ENCODE results near the gene ELK4. TPM values are rescaled to one million over a fixed set of nuclear protein-coding genes. Genes with fewer than 3 reads are reported as not detected.

The ELK4 gene
- total and polyA plus RNA-seq, 2 experiments from 2014 or later, result 5.1 to 19.7 TPM

DNA sequence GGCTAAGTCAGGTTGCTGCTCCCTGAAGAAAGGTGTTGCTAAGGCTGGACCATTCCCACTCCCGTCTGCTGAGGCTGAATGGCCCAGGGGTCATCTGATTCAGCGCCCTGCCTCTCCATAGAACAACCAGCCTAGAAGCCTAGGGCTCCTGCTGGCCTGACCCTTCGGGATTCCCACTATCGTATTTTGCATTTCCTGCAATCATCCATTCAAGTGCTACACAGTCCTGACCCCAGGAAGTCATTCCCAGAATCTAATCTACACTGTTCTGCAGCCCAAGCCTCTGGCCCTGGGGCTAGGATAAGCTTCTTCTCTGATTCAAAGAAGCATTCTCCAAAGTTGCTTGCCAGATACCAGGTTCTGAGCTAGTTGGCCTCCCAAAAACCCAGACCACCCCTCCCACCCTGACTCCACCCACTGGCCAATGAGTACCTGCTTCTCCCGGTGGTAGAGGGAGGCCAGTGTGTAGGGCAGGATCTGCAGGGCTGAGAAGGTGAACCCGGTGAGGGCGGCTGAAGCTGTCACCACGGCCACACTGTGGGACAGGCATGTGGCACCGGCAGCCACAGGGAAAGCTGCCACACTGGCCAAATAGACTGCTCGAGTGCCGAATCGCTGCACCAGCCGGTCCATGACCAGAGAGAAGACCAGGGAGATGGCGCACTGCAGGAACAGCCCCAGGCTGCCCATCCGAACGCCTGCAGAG, 29.8 kb upstream of the ELK4 start (continued):
- TF ChIP-seq, protein P1, sequence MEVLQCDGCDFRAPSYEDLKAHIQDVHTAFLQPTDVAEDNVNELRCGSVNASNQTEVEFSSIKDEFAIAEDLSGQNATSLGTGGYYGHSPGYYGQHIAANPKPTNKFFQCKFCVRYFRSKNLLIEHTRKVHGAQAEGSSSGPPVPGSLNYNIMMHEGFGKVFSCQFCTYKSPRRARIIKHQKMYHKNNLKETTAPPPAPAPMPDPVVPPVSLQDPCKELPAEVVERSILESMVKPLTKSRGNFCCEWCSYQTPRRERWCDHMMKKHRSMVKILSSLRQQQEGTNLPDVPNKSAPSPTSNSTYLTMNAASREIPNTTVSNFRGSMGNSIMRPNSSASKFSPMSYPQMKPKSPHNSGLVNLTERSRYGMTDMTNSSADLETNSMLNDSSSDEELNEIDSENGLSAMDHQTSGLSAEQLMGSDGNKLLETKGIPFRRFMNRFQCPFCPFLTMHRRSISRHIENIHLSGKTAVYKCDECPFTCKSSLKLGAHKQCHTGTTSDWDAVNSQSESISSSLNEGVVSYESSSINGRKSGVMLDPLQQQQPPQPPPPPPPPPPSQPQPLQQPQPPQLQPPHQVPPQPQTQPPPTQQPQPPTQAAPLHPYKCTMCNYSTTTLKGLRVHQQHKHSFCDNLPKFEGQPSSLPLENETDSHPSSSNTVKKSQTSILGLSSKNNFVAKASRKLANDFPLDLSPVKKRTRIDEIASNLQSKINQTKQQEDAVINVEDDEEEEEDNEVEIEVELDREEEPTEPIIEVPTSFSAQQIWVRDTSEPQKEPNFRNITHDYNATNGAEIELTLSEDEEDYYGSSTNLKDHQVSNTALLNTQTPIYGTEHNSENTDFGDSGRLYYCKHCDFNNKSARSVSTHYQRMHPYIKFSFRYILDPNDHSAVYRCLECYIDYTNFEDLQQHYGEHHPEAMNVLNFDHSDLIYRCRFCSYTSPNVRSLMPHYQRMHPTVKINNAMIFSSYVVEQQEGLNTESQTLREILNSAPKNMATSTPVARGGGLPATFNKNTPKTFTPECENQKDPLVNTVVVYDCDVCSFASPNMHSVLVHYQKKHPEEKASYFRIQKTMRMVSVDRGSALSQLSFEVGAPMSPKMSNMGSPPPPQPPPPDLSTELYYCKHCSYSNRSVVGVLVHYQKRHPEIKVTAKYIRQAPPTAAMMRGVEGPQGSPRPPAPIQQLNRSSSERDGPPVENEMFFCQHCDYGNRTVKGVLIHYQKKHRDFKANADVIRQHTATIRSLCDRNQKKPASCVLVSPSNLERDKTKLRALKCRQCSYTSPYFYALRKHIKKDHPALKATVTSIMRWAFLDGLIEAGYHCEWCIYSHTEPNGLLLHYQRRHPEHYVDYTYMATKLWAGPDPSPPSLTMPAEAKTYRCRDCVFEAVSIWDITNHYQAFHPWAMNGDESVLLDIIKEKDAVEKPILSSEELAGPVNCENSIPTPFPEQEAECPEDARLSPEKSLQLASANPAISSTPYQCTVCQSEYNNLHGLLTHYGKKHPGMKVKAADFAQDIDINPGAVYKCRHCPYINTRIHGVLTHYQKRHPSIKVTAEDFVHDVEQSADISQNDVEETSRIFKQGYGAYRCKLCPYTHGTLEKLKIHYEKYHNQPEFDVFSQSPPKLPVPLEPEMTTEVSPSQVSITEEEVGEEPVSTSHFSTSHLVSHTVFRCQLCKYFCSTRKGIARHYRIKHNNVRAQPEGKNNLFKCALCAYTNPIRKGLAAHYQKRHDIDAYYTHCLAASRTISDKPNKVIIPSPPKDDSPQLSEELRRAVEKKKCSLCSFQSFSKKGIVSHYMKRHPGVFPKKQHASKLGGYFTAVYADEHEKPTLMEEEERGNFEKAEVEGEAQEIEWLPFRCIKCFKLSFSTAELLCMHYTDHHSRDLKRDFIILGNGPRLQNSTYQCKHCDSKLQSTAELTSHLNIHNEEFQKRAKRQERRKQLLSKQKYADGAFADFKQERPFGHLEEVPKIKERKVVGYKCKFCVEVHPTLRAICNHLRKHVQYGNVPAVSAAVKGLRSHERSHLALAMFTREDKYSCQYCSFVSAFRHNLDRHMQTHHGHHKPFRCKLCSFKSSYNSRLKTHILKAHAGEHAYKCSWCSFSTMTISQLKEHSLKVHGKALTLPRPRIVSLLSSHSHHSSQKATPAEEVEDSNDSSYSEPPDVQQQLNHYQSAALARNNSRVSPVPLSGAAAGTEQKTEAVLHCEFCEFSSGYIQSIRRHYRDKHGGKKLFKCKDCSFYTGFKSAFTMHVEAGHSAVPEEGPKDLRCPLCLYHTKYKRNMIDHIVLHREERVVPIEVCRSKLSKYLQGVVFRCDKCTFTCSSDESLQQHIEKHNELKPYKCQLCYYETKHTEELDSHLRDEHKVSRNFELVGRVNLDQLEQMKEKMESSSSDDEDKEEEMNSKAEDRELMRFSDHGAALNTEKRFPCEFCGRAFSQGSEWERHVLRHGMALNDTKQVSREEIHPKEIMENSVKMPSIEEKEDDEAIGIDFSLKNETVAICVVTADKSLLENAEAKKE (CRISPR knock-in tag; IDR thresholded peaks at IDR 0.05), result no peak
- TF ChIP-seq, protein P2, sequence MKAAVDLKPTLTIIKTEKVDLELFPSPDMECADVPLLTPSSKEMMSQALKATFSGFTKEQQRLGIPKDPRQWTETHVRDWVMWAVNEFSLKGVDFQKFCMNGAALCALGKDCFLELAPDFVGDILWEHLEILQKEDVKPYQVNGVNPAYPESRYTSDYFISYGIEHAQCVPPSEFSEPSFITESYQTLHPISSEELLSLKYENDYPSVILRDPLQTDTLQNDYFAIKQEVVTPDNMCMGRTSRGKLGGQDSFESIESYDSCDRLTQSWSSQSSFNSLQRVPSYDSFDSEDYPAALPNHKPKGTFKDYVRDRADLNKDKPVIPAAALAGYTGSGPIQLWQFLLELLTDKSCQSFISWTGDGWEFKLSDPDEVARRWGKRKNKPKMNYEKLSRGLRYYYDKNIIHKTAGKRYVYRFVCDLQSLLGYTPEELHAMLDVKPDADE (IDR thresholded peaks at IDR 0.05), result no peak

- H3K4me3 Mint-ChIP-seq, result no peak overlapping the region
- no peak overlapping the region for H3K27ac Mint-ChIP-seq
- no peaks in the 10 kb centered on the region for H3K9me3 Mint-ChIP-seq
- Histone ChIP-seq H3K4me1 (ENCODE audit: insufficient read depth) (peaks cover 3% of the 10 kb centered on the region; the same call in 1 of the 2 replicates), H3K4me3 (no peak overlapping the region), H3K36me3 (ENCODE audit: insufficient read depth) (no peaks in the 10 kb centered on the region), H2AFZ (no peak overlapping the region), H3K79me2 (replicated peaks; ENCODE audit: insufficient read depth) (no peaks in the 10 kb centered on the region), H3K27me3 (ENCODE audit: insufficient read depth) (no peaks in the 10 kb centered on the region), H4K20me1 (replicated peaks; ENCODE audit: insufficient read depth) (peaks cover 5% of the 10 kb centered on the region), H3K27ac (ENCODE audit: low read depth) (no peak overlapping the region), H3K4me2 (no peak overlapping the region), H3K9me2 (ENCODE audit: insufficient read depth) (no peaks in the 10 kb centered on the region), H3F3A (replicated peaks; ENCODE audit: low read depth) (peaks cover 8% of the 10 kb centered on the region; the same call in 1 of the 2 replicates)
- H3K27me3 Mint-ChIP-seq (ENCODE audit: insufficient read depth, low read depth, poor library complexity), result peaks cover 18% of the 10 kb centered on the region
- no peak for DNase-seq (ENCODE audit: low spot score)
- peaks cover 6% of the 10 kb centered on the region; the same call in 2 of the 3 replicates for H3K36me3 Mint-ChIP-seq (ENCODE audit: low read depth)
- peaks cover 42% of the 10 kb centered on the region for H3K4me1 Mint-ChIP-seq
- ATAC-seq, result no peak
- TF ChIP-seq POLR2AphosphoS5 (IDR thresholded peaks at IDR 0.05; ENCODE audit: low read depth) (no peak), STAT1 (IDR thresholded peaks at IDR 0.05; ENCODE audit: unreplicated experiment) (no peak), EZH2 (IDR thresholded peaks at IDR 0.05; ENCODE audit: low read depth, unreplicated experiment) (no peak), EZH2phosphoT487 (IDR thresholded peaks at IDR 0.05; ENCODE audit: unreplicated experiment) (no peak), NANOG (IDR thresholded peaks at IDR 0.05; ENCODE audit: borderline replicate concordance) (no peak), REST (IDR thresholded peaks at IDR 0.05; ENCODE audit: unreplicated experiment) (no peak), ZNF114 (CRISPR knock-in tag; IDR thresholded peaks at IDR 0.05) (no peak), JUNB (IDR thresholded peaks at IDR 0.05; ENCODE audit: unreplicated experiment) (no peak), ZNF331 (CRISPR knock-in tag; IDR thresholded peaks at IDR 0.05; ENCODE audit: low read depth) (no peak), CREB1 (CRISPR knock-in tag; IDR thresholded peaks at IDR 0.05; ENCODE audit: low read depth) (no peak)
- TF ChIP-seq, protein P3, sequence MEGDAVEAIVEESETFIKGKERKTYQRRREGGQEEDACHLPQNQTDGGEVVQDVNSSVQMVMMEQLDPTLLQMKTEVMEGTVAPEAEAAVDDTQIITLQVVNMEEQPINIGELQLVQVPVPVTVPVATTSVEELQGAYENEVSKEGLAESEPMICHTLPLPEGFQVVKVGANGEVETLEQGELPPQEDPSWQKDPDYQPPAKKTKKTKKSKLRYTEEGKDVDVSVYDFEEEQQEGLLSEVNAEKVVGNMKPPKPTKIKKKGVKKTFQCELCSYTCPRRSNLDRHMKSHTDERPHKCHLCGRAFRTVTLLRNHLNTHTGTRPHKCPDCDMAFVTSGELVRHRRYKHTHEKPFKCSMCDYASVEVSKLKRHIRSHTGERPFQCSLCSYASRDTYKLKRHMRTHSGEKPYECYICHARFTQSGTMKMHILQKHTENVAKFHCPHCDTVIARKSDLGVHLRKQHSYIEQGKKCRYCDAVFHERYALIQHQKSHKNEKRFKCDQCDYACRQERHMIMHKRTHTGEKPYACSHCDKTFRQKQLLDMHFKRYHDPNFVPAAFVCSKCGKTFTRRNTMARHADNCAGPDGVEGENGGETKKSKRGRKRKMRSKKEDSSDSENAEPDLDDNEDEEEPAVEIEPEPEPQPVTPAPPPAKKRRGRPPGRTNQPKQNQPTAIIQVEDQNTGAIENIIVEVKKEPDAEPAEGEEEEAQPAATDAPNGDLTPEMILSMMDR (conservative IDR thresholded peaks at IDR 0.05; ENCODE audit: low read depth in 2 of 2), result no peak
Observed at GRCh38 chr1:205660361-205660760, 28.6 kb upstream of the ELK4 start.

Data from GM23338 (cell line).